Astrocyte (in vitro differentiated cells and primary cell): ENCODE measurements around the gene UVSSA. TPM values are rescaled to one million over a fixed set of nuclear protein-coding genes. Genes with fewer than 3 reads are reported as not detected.
A peak's percentile ranks its signal among the peaks of the same experiment; 100 is the strongest.
"Not testable (repeated sequence)": the region's sequence is repeated elsewhere in the genome, so short reads cannot be mapped to it uniquely, and the experiment has no call there.

Source experiments
- DNase-seq: peaks from one replicate; pipeline ENCODE4 v3.0.0-alpha.2; 2010; ENCODE audit warnings: low read depth
- FAIRE-seq: peaks from 2 replicates; lab custom pipeline; 2011; peaks lifted over from hg19 to GRCh38; lab: Jason Lieb, UNC
- H2AFZ ChIP-seq: 2 replicates; pipeline ENCODE4 v1.6.0; 2012; ENCODE audit warnings: low read depth, low read length, inconsistent platforms
- H3K27ac ChIP-seq: 2 replicates; pipeline ENCODE4 v1.5.1; 2011; ENCODE audit warnings: low read depth, low read length, inconsistent platforms
- H3K27me3 ChIP-seq: 2 replicates; pipeline ENCODE4 v1.6.0; 2011; ENCODE audit warnings: low read length, inconsistent platforms; ENCODE audit not compliant: insufficient read depth
- H3K36me3 ChIP-seq: 2 replicates; pipeline ENCODE4 v1.5.1; 2011; ENCODE audit warnings: low read length, inconsistent platforms; ENCODE audit not compliant: insufficient read depth
- H3K4me1 ChIP-seq: 2 replicates; pipeline ENCODE4 v1.5.1; 2011; ENCODE audit warnings: low read length, inconsistent platforms; ENCODE audit not compliant: insufficient read depth
- H3K4me2 ChIP-seq: 2 replicates; pipeline ENCODE4 v1.6.0; 2012; ENCODE audit warnings: low read length, inconsistent platforms
- H3K4me3 ChIP-seq: 2 replicates; pipeline ENCODE4 v1.5.1; 2011; ENCODE audit warnings: low read depth, mild to moderate bottlenecking, low read length, inconsistent platforms; ENCODE audit not compliant: insufficient read depth
- H3K79me2 ChIP-seq: 2 replicates; pipeline ENCODE4 v1.6.0; 2012; ENCODE audit warnings: mild to moderate bottlenecking, low read length, inconsistent platforms; ENCODE audit not compliant: insufficient read depth
- H3K9ac ChIP-seq: 2 replicates; pipeline ENCODE4 v1.6.0; 2012; ENCODE audit warnings: mild to moderate bottlenecking, low read length, inconsistent platforms
- H3K9me3 ChIP-seq: 2 replicates; pipeline ENCODE4 v1.5.1; 2012; ENCODE audit warnings: low read depth, mild to moderate bottlenecking, low read length, inconsistent platforms; ENCODE audit not compliant: insufficient read depth
- H4K20me1 ChIP-seq: 2 replicates; pipeline ENCODE4 v1.6.0; 2012; ENCODE audit warnings: low read length, inconsistent platforms; ENCODE audit not compliant: insufficient read depth
- H3K27ac Mint-ChIP-seq: one replicate; pipeline ENCODE4 v1.8.0; 2021; ENCODE audit warnings: mild to moderate bottlenecking, mixed read lengths; ENCODE audit not compliant: unreplicated experiment
- H3K27me3 Mint-ChIP-seq: one replicate; pipeline ENCODE4 v1.8.0; 2021; ENCODE audit warnings: low read depth, mixed read lengths; ENCODE audit not compliant: unreplicated experiment
- H3K36me3 Mint-ChIP-seq: one replicate; pipeline ENCODE4 v1.8.0; 2021; ENCODE audit warnings: low read depth, mixed read lengths; ENCODE audit not compliant: unreplicated experiment
- H3K4me1 Mint-ChIP-seq: one replicate; pipeline ENCODE4 v1.8.0; 2021; ENCODE audit warnings: low read depth, mixed read lengths; ENCODE audit not compliant: unreplicated experiment
- H3K4me3 Mint-ChIP-seq: one replicate; pipeline ENCODE4 v1.8.0; 2021; ENCODE audit warnings: mild to moderate bottlenecking, moderate library complexity, mixed read lengths; ENCODE audit not compliant: unreplicated experiment
- H3K9me3 Mint-ChIP-seq: one replicate; pipeline ENCODE4 v1.8.0; 2021; ENCODE audit warnings: mild to moderate bottlenecking, mixed read lengths; ENCODE audit not compliant: unreplicated experiment
- CTCF ChIP-seq: IDR thresholded peaks from 2 replicates; pipeline ENCODE4 v1.5.1; 2011; ENCODE audit warnings: low read depth, mild to moderate bottlenecking, inconsistent platforms, low read length, moderate library complexity; ENCODE audit not compliant: insufficient read depth
- EZH2 ChIP-seq: IDR thresholded peaks from 2 replicates; pipeline ENCODE4 v1.6.1; 2012; ENCODE audit warnings: mild to moderate bottlenecking, low read length, inconsistent platforms; ENCODE audit not compliant: insufficient read depth
- total RNA-seq: library from RNA; stranded (reverse); gene quantifications from 2 replicates; pipeline ENCODE4 v1.2.1, GENCODE V29; 2021

UVSSA gene
- total RNA-seq, 1 donor from 2014 or later = 14.8 TPM

DNA sequence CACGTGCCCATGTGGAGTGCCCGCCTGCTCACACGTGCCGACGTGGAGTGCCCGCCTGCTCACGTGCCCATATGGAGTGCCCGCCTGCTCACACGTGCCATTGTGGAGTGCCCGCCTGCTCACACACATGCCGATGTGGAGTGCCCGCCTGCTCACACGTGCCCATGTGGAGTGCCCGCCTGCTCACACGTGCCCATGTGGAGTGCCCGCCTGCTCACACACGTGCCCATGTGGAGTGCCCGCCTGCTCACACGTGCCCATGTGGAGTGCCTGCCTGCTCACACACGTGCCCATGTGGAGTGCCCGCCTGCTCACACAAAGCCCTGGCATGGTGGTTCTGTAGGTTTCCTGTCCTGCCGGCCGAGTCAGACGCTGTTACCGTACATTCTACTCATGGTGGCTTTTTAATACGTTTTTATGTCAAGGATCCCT lies 48.4 kb downstream of the UVSSA start:
- DNase-seq, FAIRE-seq, H3K36me3 Mint-ChIP-seq, H3K27me3 Mint-ChIP-seq, H3K27ac Mint-ChIP-seq, H3K9ac ChIP-seq, H3K4me1 Mint-ChIP-seq, H3K27me3 ChIP-seq, H3K4me3 ChIP-seq, H3K79me2 ChIP-seq, H3K27ac ChIP-seq, H3K4me2 ChIP-seq, H2AFZ ChIP-seq, H3K4me1 ChIP-seq, H4K20me1 ChIP-seq, H3K36me3 ChIP-seq: not testable (repeated sequence)
- Mint-ChIP-seq H3K4me3 (peak overlapping the region; percentile 14), H3K9me3 (peaks cover 17% of the 10 kb centered on the region)
- peaks cover 13% of the 10 kb centered on the region for H3K9me3 ChIP-seq

DNA sequence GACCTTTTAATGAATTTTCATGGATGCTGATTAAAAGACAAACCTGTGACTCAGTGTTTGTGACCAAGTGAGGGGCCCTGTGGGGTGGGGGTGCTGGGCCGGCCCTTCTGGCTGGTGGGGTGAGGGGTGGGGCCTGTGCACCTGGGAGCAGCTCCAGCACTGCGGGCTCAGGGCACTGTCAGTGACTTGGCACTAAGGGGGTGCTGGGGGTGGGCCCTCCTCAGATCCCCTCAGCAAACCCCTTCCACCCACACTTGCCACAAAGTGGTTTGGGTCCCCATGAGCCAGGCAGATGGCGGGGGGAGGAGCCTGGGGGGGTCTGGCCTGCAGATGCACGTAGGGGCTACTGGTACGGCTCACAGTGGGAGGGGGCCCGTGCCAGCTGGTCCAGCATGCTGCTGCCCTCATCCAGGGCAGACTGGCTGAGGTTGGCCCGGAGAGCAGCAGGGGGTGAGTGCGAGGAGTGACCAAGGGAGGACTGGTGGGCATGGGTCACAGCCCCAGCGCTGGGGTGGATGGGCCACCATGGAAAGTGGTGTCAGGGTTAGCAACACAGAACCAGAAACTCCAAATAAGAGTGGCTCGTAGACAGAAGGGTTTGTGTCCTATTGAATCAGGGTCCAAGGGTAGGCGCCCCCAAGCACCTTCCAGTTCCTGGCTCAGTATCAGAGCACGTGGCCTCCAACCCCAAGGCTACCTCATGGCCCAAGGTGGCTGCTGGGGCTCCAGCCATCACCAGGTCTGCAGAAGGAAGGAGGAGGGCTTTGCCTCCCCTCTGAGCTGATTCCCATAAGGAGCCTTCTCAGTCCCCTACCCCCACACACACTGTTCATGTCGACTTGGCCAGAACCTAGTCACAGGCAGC lies 49.2 kb downstream of the UVSSA start:
- Histone ChIP-seq H3K4me1 (no peaks in the 10 kb centered on the region), H3K27ac (no peak overlapping the region), H3K4me2 (no peak overlapping the region), H3K36me3 (no peaks in the 10 kb centered on the region), H3K9me3 (peaks cover 13% of the 10 kb centered on the region), H3K4me3 (no peak overlapping the region), H4K20me1 (peaks cover under 1% of the 10 kb centered on the region), H2AFZ (no peak overlapping the region), H3K9ac (no peak overlapping the region), H3K27me3 (peaks cover 4% of the 10 kb centered on the region), H3K79me2 (no peaks in the 10 kb centered on the region)
- TF ChIP-seq CTCF = no peak
- no peak for TF ChIP-seq EZH2
- Mint-ChIP-seq H3K9me3 (peaks cover 17% of the 10 kb centered on the region), H3K4me1 (no peaks in the 10 kb centered on the region), H3K4me3 (peak overlapping the region; percentile 14), H3K27ac (no peak overlapping the region), H3K36me3 (peaks cover 5% of the 10 kb centered on the region), H3K27me3 (peaks cover 13% of the 10 kb centered on the region)
- DNase-seq = no peak
- FAIRE-seq = no peak

DNA sequence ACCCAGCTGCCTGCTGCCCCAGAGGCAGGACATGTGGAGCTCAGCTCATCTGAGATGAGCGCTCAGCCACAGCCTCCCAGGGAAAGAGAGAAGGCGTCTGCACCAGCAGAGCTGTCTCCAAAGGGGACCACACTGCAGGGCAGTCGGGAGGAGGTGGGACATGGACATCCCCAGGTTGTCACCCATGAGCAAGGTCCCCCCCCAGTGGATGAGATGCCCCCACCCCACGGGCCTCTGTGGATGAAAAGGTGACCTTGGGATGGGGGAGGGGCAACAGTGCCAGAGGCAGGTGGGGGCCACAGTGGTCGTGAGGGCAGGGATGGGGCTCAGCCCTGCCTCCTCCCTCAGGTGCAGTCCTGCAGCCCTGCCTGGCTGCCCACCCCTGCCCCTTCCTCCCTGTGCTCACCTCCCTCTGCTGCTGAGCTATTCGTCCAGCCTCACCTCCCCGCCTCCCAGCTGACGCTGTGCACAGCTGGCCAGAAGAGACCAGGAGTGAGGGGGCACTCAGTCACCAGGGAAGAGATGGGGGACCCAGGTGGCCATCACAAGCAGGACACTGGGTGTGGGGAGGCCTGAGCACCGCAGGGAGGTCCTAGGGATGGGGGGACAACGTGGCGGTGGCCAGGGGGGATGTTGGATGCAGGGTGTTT lies 49.9 kb downstream of the UVSSA start:
- peaks cover 17% of the 10 kb centered on the region for H3K27me3 Mint-ChIP-seq

More for the DNA sequence above, 49.9 kb downstream of the UVSSA start:
- Histone ChIP-seq H3K27ac (no peak overlapping the region), H3K4me2 (no peak overlapping the region), H2AFZ (no peak overlapping the region), H3K36me3 (no peaks in the 10 kb centered on the region), H3K4me1 (no peaks in the 10 kb centered on the region), H3K4me3 (no peak overlapping the region), H4K20me1 (no peaks in the 10 kb centered on the region), H3K27me3 (peaks cover 7% of the 10 kb centered on the region), H3K79me2 (no peaks in the 10 kb centered on the region), H3K9ac (no peak overlapping the region), H3K9me3 (peaks cover 13% of the 10 kb centered on the region)
- Mint-ChIP-seq H3K27ac (no peak overlapping the region), H3K4me1 (no peaks in the 10 kb centered on the region), H3K4me3 (no peak overlapping the region), H3K9me3 (peaks cover 17% of the 10 kb centered on the region), H3K36me3 (peaks cover 5% of the 10 kb centered on the region)
- TF ChIP-seq EZH2 (no peak), CTCF (no peak)
- FAIRE-seq (no peak), DNase-seq (no peak)
